Choroid plexus epithelial cell (primary cell): ENCODE measurements around the gene MAN1A1.

Experiments used
- DNase-seq: peaks from one replicate; pipeline ENCODE4 v3.0.0-alpha.2; 2010; ENCODE audit warnings: low read depth
- H3K4me3 ChIP-seq: 2 replicates; pipeline ENCODE4 v1.5.1; 2011; ENCODE audit warnings: low read depth, mild to moderate bottlenecking, control low read depth, low read length, moderate library complexity
- CTCF ChIP-seq: conservative IDR thresholded peaks from 2 replicates; pipeline ENCODE4 v1.5.1; 2011; ENCODE audit warnings: low read depth, mild to moderate bottlenecking, control low read depth, inconsistent platforms, low read length, moderate library complexity

The MAN1A1 gene

DNA sequence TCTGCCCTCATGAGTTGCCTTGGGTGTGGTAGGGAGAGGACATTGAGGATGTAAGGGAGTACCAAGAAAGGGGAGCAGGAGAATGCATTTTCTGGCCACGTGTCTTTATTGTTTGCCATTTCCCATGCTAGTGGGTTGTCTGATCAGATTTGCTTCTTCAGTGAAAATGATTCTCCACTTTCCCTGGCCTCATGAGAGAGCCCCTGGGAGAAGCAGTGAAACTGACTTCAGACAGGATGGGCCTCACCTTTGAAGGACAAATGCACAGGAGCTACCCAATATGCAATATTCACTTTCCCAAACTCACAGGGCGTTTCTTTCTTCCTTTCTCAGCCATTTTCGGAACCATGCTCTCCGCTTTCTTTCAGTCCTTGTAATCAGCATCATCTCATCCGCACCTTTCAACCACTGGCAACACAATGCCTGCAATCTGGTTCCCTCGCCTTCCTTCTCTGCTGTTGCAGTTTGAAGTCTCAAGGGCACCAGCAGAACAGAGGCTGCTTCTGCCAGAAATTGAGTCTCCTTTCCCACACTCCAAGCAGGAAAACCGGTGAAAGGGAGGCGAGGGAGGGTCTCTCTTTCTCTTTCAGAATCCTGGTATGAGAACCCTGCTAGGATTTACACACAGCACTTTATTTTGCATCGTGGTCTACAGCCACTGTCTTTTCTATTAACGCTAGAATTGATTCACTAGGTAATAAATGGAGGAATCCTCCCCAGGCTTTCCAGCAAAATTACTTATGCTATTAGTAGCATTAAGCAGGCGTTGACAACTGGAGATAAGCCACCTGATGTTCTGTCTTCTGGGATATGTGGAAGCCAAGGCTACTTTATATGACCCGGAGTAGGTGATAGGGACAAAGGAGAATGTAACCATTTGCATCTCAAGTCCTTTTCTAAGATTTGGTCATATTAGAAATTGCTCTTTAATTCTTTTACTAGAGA lies 209.1 kb downstream of the MAN1A1 start:
- no peak for DNase-seq
- H3K4me3 ChIP-seq = no peak overlapping the region
- TF ChIP-seq CTCF = no peak

DNA sequence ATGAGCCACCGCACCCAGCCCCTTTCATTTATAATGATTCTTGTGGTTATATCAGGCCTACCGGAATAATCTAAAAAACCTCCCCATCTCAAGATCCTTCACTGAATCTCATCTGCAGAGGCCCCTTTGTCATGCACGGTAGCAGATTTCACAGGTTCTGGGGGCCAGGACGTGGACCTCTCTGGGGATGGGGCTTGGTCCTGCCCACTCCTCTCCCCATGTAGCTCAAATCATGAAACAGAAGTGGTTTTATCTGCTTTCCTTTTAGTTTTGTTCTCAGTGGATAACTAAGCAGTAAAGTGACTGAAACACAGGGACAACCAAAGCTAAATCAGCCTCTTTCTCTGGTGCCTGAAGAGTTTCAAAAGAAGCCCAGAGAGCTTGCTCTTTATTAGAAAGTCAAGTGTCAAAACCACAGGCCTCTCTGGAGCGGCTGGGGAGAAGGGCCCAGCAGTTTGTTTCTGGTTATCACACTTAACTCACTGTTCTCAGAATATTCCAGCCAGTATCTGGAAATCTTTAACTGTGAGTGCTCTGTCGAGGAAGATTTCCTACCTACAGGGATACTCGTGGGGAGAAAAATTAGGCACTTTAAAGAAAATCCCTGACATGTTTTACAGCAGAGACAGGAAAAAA lies 210.5 kb downstream of the MAN1A1 start:
- H3K4me3 ChIP-seq = no peak overlapping the region
- peak; percentile 29 for DNase-seq
- no peak for TF ChIP-seq CTCF

GRCh38 chr6:119137194-119138072 lies 212.1 kb downstream of the MAN1A1 start:
- TF ChIP-seq CTCF = no peak
- no peak overlapping the region for H3K4me3 ChIP-seq
- peak; percentile 53 for DNase-seq

DNA sequence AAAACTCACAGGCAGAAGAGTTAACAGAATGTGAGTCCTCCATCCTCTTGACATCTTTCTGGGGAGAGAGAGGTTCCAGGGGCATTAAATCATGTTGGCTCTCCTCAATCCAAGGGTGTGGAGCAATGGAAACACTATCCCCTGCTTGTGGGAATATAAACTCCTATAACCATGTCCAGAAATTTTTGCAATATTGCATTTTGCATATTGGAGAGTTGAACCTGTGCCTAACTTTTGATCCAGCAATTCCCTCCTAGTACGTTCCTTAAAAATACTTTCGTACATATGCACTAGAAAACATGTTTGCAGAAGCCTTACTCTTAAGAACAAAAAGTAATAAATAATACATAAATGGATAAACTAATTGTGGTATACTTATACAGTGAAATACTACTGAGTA lies 214.8 kb downstream of the MAN1A1 start:
- no peak for TF ChIP-seq CTCF
- no peak for DNase-seq

GRCh38 chr6:119133400-119133799 lies 216.2 kb downstream of the MAN1A1 start:
- no peak for DNase-seq
- H3K4me3 ChIP-seq = no peak overlapping the region
- TF ChIP-seq CTCF = no peak

More for the DNA sequence above, 214.8 kb downstream of the MAN1A1 start:
- no peak overlapping the region for H3K4me3 ChIP-seq

DNA sequence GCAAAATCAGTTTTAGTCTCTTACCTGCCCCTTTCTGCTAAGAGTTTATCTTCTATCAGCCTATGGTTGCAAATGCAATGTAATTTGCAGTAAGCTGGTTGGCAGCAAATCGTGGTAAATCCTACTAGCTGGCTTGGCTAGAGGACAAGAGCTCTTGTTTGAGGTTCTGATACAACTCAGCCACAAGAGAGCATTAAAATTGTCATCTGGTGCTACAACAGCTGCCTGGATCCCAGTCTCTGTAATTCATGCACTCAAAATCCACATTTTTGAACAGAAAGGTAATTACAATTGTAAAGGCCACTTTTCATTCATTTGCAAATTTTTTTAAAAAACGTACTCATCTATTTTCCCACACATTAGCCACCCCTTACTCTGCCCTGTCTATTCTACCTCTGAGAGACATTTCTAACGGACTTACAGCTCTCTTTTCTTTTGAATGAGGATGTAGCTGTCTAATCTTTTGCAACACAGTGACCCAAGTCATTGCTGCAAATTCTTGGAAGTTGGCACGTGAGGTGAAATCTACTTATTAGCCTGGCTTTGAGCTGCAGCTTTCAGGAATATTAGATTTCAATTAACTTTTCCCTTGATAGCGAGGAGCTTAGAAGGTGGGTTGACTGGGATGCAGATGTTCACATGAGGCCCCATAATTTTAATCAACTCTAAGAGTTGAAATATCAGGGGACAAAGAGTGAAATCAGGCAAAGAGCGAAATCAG lies 217.1 kb downstream of the MAN1A1 start:
- no peak for TF ChIP-seq CTCF
- no peak overlapping the region for H3K4me3 ChIP-seq
- DNase-seq = peak; percentile 4
